Fibroblast of lung (primary cell): ENCODE data around the gene NR2C2.
"Not testable (repeated sequence)": the region's sequence is repeated elsewhere in the genome, so short reads cannot be mapped to it uniquely, and the experiment has no call there.

Source experiments
- EZH2 ChIP-seq: IDR thresholded peaks from 2 replicates; pipeline ENCODE4 v1.5.1; 2012; ENCODE audit warnings: low read length, control low read depth, mild to moderate bottlenecking; ENCODE audit errors: missing control alignments
- TF ChIP-seq, protein P1 (sequence below), 2 donors: IDR thresholded peaks in 1 of 2; conservative IDR thresholded peaks in 1 of 2; 1 replicate in 1 of 2; 2 replicates in 1 of 2; pipeline ENCODE4 v1.5.1; 2011 to 2012; ENCODE audit warnings: low read length in 2 of 2, control low read depth in 1 of 2, inconsistent platforms in 1 of 2, low read depth in 1 of 2, mild to moderate bottlenecking in 1 of 2

DNA sequence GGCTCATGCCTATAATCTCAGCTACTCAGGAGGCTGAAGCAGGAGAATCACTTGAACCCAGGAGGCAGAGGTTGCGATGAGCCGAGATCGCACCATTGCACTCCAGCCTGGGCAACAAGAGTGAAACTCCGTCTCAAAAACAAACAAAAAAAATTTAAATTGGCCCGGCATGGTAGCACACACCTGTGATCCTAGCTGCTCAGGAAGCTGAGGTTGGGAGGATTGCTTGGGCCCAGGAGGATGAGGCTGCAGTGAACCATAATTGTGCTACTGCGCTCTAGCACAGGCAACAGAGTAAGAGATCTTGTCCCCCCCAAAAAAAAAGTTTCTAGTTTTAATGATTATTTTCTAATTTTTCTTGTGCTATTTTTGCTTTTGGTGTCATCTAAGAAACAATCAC lies 51.8 kb downstream of the NR2C2 start:
- TF ChIP-seq, protein P1, sequence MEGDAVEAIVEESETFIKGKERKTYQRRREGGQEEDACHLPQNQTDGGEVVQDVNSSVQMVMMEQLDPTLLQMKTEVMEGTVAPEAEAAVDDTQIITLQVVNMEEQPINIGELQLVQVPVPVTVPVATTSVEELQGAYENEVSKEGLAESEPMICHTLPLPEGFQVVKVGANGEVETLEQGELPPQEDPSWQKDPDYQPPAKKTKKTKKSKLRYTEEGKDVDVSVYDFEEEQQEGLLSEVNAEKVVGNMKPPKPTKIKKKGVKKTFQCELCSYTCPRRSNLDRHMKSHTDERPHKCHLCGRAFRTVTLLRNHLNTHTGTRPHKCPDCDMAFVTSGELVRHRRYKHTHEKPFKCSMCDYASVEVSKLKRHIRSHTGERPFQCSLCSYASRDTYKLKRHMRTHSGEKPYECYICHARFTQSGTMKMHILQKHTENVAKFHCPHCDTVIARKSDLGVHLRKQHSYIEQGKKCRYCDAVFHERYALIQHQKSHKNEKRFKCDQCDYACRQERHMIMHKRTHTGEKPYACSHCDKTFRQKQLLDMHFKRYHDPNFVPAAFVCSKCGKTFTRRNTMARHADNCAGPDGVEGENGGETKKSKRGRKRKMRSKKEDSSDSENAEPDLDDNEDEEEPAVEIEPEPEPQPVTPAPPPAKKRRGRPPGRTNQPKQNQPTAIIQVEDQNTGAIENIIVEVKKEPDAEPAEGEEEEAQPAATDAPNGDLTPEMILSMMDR (conservative IDR thresholded peaks at IDR 0.05 in 1 of 2, IDR thresholded peaks at IDR 0.05 in 1 of 2; ENCODE audit: low read depth in 1 of 2, low read length in 2 of 2): not testable (repeated sequence)
- TF ChIP-seq EZH2: not testable (repeated sequence)
